ENCODE measurements around the gene PRDX3.

Gene PRDX3

DNA sequence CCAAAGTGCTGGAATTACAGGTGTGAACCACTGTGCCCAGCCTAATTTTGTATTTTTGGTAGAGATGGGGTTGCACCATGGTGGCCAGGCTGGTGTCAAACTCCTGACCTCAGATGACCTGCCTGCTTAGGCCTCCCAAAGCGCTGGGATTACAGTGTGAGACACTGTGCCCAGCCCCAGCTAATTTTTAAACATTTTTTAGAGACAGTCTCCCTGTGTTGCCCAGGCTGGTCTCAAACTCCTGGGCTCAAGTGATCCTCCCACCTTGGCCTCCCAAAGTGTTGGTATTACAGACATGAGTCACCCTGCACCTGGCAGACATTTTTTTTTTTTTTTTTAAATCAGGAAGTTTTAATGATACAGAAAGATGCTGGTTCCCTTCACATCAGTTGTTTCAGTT, 59.2 kb downstream of the PRDX3 start:
- DNase-seq, result no peak

DNA sequence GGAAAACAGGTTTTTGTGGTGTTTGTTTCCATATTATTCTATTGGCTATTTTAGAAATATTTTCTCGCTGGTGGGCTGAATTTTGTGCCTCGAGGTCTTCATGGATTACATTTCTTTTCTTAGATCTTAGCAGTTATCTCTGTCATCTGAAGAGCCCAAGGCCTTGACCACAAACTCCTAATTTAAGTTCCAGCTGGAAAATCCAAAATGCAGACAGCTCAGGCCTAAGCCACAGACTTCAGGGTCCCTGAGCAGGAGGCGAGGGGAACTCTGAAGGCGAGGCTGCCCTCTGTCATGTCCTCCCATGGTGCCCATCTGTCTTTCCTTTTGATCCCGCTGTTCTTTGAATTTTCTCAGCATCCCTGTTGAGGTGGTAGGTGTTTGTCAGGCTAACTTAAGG, 60.4 kb downstream of the PRDX3 start:
- no peak for DNase-seq
